HepG2 (cell line): ENCODE results near the gene OGT.

Experiments used
- EP300 ChIP-seq, 3 experiments: sonication (generic) in 1 of 3; formaldehyde crosslinking in 1 of 3; IDR thresholded peaks; 2 replicates each; pipeline versions ENCODE4 v1.5.1 to v1.6.1; 2011 to 2020; ENCODE audit warnings: low read depth in 2 of 3, low read length in 2 of 3, borderline replicate concordance in 1 of 3, improper control_type of control experiment in 1 of 3, mild to moderate bottlenecking in 1 of 3, missing genetic modification reagents in 1 of 3, moderate library complexity in 1 of 3
- HDAC2 ChIP-seq: sonication (generic); formaldehyde crosslinking; IDR thresholded peaks from 2 replicates; pipeline ENCODE4 v1.4.0; 2020; ENCODE audit warnings: missing genetic modification reagents
- RAD21 ChIP-seq: fragments of 450-650 bp; formaldehyde crosslinking; IDR thresholded peaks from 2 replicates; pipeline ENCODE4 v1.5.0; 2020; ENCODE audit warnings: mild to moderate bottlenecking
- REL ChIP-seq: sonication (generic); formaldehyde crosslinking; conservative IDR thresholded peaks from 2 replicates; pipeline ENCODE4 v1.8.0; 2022; ENCODE audit warnings: mild to moderate bottlenecking, missing genetic modification reagents, moderate library complexity
- RFX5 ChIP-seq: IDR thresholded peaks from 2 replicates; pipeline ENCODE4 v1.6.1; 2011; ENCODE audit warnings: low read depth, low read length, improper control_type of control experiment
- ZFAT ChIP-seq: sonication (generic); formaldehyde crosslinking; conservative IDR thresholded peaks from 2 replicates; pipeline ENCODE4 v1.8.1; 2023; ENCODE audit warnings: missing genetic modification reagents, inconsistent platforms
- TF ChIP-seq, protein P1 (sequence below): sonication (generic); formaldehyde crosslinking; IDR thresholded peaks from 2 replicates; pipeline ENCODE4 v1.4.0; 2020; ENCODE audit warnings: missing genetic modification reagents, borderline replicate concordance
- TF ChIP-seq, protein P2 (sequence below): sonication (generic); formaldehyde crosslinking; IDR thresholded peaks from 2 replicates; pipeline ENCODE4 v1.4.0; 2020; ENCODE audit warnings: mild to moderate bottlenecking, missing genetic modification reagents

DNA sequence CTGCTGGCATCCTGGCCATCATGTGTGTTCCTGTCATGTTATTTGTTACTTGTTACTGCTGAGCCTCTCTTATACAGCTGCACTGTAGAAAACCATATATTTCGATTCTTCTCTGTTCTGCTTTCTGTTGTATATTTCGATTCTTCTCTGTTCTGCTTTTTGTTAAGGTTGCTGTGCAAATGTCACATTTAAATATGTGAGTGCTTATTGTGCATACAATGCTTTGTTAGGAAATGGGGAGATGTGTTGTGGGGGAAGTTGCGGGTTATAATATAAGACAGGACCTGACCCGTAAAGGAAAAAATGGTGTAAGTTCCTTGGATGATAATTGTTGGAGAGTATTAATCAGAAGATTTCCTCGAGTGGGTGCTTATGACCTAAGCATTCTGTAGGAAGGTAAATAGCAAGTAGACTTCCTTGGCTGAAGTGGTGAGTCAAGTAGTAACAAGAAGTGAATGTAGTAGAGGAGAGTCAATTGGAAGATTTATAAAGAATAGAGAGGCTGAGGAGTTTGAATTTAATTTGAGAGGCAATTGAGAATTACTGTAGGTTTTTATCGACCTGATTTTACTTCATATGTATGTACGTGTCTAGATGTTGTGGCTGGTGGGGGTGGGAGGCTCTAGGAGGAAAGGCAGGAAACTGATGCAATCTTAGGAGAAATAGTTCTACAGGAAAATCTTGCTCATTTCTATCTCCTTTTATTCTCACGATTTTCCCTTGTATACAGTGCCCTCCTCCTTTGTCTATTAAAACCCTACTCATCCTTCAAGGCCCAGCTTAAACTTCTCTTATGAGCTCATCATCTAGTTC is 8.5 kb downstream of the OGT start:
- TF ChIP-seq, protein P1, sequence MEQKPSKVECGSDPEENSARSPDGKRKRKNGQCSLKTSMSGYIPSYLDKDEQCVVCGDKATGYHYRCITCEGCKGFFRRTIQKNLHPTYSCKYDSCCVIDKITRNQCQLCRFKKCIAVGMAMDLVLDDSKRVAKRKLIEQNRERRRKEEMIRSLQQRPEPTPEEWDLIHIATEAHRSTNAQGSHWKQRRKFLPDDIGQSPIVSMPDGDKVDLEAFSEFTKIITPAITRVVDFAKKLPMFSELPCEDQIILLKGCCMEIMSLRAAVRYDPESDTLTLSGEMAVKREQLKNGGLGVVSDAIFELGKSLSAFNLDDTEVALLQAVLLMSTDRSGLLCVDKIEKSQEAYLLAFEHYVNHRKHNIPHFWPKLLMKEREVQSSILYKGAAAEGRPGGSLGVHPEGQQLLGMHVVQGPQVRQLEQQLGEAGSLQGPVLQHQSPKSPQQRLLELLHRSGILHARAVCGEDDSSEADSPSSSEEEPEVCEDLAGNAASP (CRISPR knock-in tag) = no peak
- TF ChIP-seq HDAC2 (CRISPR knock-in tag) (no peak), REL (CRISPR knock-in tag) (no peak), EP300 (IDR thresholded peaks at IDR 0.05; ENCODE audit: low read depth in 2 of 2, low read length in 2 of 2) (no peak), EP300 (CRISPR knock-in tag; IDR thresholded peaks at IDR 0.05; ENCODE audit: borderline replicate concordance) (no peak), RAD21 (CRISPR knock-in tag) (no peak), ZFAT (CRISPR knock-in tag) (no peak), RFX5 (no peak)
- TF ChIP-seq, protein P2, sequence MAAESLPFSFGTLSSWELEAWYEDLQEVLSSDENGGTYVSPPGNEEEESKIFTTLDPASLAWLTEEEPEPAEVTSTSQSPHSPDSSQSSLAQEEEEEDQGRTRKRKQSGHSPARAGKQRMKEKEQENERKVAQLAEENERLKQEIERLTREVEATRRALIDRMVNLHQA (CRISPR knock-in tag) = no peak
